Measurements from ENCODE around the gene ATPAF1. TPM values are rescaled to one million over a fixed set of nuclear protein-coding genes. Genes with fewer than 3 reads are reported as not detected.

ATPAF1 gene
- total RNA-seq, 1 donor from 2014 or later = 32.2 TPM

DNA sequence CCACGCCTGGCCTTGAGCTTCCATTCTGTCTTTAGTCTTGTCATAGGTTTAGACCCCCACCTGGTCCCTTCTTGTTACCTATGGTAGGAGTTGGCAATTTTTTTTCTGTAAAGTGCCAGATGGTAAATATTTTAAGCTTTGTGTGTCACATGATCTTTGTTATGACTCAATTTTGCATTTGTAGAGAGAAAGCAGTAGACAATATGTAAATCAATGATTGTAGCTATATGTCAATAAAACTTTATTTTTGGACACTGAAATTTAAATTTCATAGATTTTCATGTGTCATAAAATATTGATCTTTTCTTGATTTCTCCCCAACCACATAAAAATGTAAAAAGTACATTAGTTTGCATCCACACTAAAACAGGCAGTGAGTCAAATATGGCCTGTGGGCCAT lies 72.1 kb downstream of the ATPAF1 start:
- no peak overlapping the region for H3K27ac ChIP-seq
- TF ChIP-seq CTCF (IDR thresholded peaks at IDR 0.05) = no peak
- H3K4me3 ChIP-seq = no peak overlapping the region
- no peak for DNase-seq
- H3K9me3 ChIP-seq = no peaks in the 10 kb centered on the region
- H3K4me1 ChIP-seq = peaks cover 26% of the 10 kb centered on the region
- no peaks in the 10 kb centered on the region for H3K27me3 ChIP-seq
- peaks cover 28% of the 10 kb centered on the region for H3K36me3 ChIP-seq
- no peak for ATAC-seq
- intact Hi-C loops (cut with DNase I) = no loop called here

GRCh38 chr1:46595127-46595526 lies 73.0 kb downstream of the ATPAF1 start:
- no peak for TF ChIP-seq CTCF (IDR thresholded peaks at IDR 0.05)
- intact Hi-C loops (cut with DNase I) = no loop called here
- Histone ChIP-seq H3K9me3 (no peaks in the 10 kb centered on the region), H3K27ac (peak overlapping the region; percentile 76), H3K4me3 (no peak overlapping the region), H3K36me3 (peaks cover 38% of the 10 kb centered on the region), H3K4me1 (peaks cover 26% of the 10 kb centered on the region), H3K27me3 (no peaks in the 10 kb centered on the region)
- DNase-seq (peak; percentile 82), ATAC-seq (peak; percentile 84)

DNA sequence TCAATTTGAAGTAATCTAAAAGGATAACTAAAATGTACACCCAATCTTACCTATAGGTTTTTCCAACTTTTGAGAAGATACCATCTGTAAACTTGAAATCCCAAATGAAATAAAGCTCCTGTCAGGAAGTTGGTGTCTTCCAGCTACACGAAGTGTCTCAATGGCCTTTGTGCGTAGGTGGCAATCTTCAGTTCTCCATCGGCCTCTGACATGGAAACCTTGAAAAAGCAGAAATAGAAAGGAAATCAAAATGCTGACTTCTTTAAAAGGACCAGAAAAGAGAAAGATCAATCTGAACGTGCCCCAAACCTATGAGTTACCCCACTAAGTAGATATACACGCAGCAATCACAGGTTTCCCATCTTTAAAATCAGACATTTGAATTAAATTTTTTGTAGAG lies 74.1 kb downstream of the ATPAF1 start:
- Histone ChIP-seq H3K36me3 (peaks cover 48% of the 10 kb centered on the region), H3K27me3 (no peaks in the 10 kb centered on the region), H3K9me3 (no peaks in the 10 kb centered on the region), H3K27ac (peak overlapping the region; percentile 76), H3K4me1 (peaks cover 17% of the 10 kb centered on the region), H3K4me3 (no peak overlapping the region)
- TF ChIP-seq CTCF (IDR thresholded peaks at IDR 0.05) = no peak
- peak; percentile 63 for ATAC-seq
- intact Hi-C loops (cut with DNase I) = no loop called here
- no peak for DNase-seq

DNA sequence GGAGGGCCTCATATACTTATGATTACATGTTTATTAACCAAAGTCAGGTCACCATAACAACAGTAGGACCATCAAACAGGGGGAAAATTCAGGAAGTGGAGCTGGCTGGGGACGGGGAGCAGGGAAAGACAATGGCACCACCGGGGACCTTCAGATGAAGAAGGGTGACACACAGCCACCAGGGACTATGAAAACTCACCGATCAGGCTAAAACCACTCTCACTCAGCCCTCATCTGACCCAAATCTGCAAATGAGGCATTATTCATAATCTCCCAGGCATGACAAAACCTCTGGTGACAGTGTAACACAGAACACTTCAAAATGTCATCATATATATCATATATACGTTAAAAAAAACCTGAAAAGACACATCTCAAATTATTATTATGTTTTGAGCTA lies 75.3 kb downstream of the ATPAF1 start:
- H3K4me3 ChIP-seq = no peak overlapping the region
- H3K27ac ChIP-seq = no peak overlapping the region
- H3K4me1 ChIP-seq = peaks cover 14% of the 10 kb centered on the region
- intact Hi-C loops (cut with DNase I) = no loop called here
- H3K36me3 ChIP-seq = peaks cover 54% of the 10 kb centered on the region
- no peak for TF ChIP-seq CTCF (IDR thresholded peaks at IDR 0.05)
- ATAC-seq = no peak
- no peaks in the 10 kb centered on the region for H3K27me3 ChIP-seq
- no peaks in the 10 kb centered on the region for H3K9me3 ChIP-seq
- DNase-seq = no peak

DNA sequence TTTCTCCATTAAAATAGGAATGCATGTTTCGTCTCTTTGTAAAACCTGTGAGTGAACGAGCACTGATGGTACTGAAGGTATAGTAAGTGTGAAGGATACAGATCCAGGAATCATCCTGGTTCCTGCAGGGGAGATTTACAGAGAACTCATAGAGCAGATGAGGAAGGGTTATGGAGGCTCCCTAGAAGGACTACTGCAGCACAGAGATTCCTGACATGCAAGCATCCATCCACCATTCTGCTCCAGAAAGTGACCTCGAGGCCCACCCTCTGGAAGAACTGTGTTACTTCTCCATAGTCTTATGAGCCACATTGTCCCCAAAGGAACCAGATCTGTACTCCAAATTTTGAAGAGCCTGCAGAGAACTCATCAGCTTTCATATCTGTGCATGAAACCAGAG lies 78.6 kb downstream of the ATPAF1 start:
- H3K27ac ChIP-seq = no peak overlapping the region
- H3K4me3 ChIP-seq = no peak overlapping the region
- H3K9me3 ChIP-seq = no peaks in the 10 kb centered on the region
- DNase-seq = no peak
- no peaks in the 10 kb centered on the region for H3K4me1 ChIP-seq
- no peaks in the 10 kb centered on the region for H3K27me3 ChIP-seq
- no peak for TF ChIP-seq CTCF (IDR thresholded peaks at IDR 0.05)
- ATAC-seq = no peak
- H3K36me3 ChIP-seq = peaks cover 79% of the 10 kb centered on the region
- intact Hi-C loops (cut with DNase I) = no loop called here

DNA sequence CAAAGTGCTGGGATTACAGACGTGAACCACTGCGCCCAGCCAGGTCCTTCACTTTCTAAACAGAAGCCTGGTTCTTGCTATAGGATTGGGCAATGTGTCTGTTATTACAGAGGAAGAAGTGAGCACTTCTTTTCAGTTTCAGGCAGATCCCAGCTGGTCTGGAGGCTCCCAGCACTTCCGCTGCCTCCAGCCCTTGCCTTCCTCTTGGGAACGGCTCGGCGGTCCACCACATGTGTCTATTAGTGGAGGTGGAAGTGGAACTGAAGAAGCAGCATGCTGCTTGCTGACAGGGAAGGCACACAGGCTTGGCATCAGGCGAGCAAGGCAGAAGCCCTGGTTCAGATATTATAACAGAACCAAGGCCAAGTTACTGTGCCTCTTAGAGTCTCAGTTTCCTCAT lies 81.1 kb downstream of the ATPAF1 start:
- ATAC-seq = peak; percentile 92
- DNase-seq = peak; percentile 83
- Histone ChIP-seq H3K4me3 (no peak overlapping the region), H3K27me3 (no peaks in the 10 kb centered on the region), H3K36me3 (peaks cover 79% of the 10 kb centered on the region), H3K9me3 (no peaks in the 10 kb centered on the region), H3K27ac (no peak overlapping the region), H3K4me1 (peaks cover 3% of the 10 kb centered on the region)
- intact Hi-C loops (cut with DNase I) = no loop called here
- TF ChIP-seq CTCF (IDR thresholded peaks at IDR 0.05) = no peak
